ENCODE data around the gene C22orf42.
"Not testable (repeated sequence)": the region's sequence is repeated elsewhere in the genome, so short reads cannot be mapped to it uniquely, and the experiment has no call there.

The C22orf42 gene

GRCh38 chr22:32183625-32184024, 24.5 kb upstream of the C22orf42 start:
- DNase-seq (ENCODE audit: low spot score): no peak

GRCh38 chr22:32181043-32181442, 21.9 kb upstream of the C22orf42 start:
- DNase-seq (ENCODE audit: low spot score): no peak

GRCh38 chr22:32177221-32177765, 18.2 kb upstream of the C22orf42 start:
- DNase-seq (ENCODE audit: low spot score): no peak

GRCh38 chr22:32175683-32176644, 16.9 kb upstream of the C22orf42 start:
- DNase-seq (ENCODE audit: low spot score): no peak

GRCh38 chr22:32175115-32175514, 16.0 kb upstream of the C22orf42 start:
- DNase-seq (ENCODE audit: low spot score): no peak

GRCh38 chr22:32165681-32166080, 6.6 kb upstream of the C22orf42 start:
- no peak for DNase-seq (ENCODE audit: low spot score)

GRCh38 chr22:32164075-32164860, 5.2 kb upstream of the C22orf42 start:
- DNase-seq (ENCODE audit: low spot score): no peak

- not testable (repeated sequence) for DNase-seq (ENCODE audit: low spot score)
Observed at GRCh38 chr22:32160411-32160810, 1.3 kb upstream of the C22orf42 start.

GRCh38 chr22:32157632-32158031, 1.5 kb downstream of the C22orf42 start:
- DNase-seq (ENCODE audit: low spot score): not testable (repeated sequence)

GRCh38 chr22:32154727-32155126, 4.4 kb downstream of the C22orf42 start:
- not testable (repeated sequence) for DNase-seq (ENCODE audit: low spot score)

GRCh38 chr22:32151641-32152040, 7.5 kb downstream of the C22orf42 start:
- not testable (repeated sequence) for DNase-seq (ENCODE audit: low spot score)

- not testable (repeated sequence) for DNase-seq (ENCODE audit: low spot score)
Observed at GRCh38 chr22:32150647-32151046, 8.5 kb downstream of the C22orf42 start.

- not testable (repeated sequence) for DNase-seq (ENCODE audit: low spot score)
Observed at GRCh38 chr22:32148372-32148771, 10.7 kb downstream of the C22orf42 start.

- not testable (repeated sequence) for DNase-seq (ENCODE audit: low spot score)
Observed at GRCh38 chr22:32147128-32147527, 12.0 kb downstream of the C22orf42 start.

- DNase-seq (ENCODE audit: low spot score): peak; percentile 60
Observed at GRCh38 chr22:32144496-32145274, 14.4 kb downstream of the C22orf42 start.

GRCh38 chr22:32142600-32142999, 16.5 kb downstream of the C22orf42 start:
- no peak for DNase-seq (ENCODE audit: low spot score)

GRCh38 chr22:32140688-32141087, 18.4 kb downstream of the C22orf42 start:
- DNase-seq (ENCODE audit: low spot score): not testable (repeated sequence)

- not testable (repeated sequence) for DNase-seq (ENCODE audit: low spot score)
Observed at GRCh38 chr22:32138576-32138975, 20.5 kb downstream of the C22orf42 start.

- DNase-seq (ENCODE audit: low spot score): peak; percentile 61
Observed at GRCh38 chr22:32137731-32138324, 21.3 kb downstream of the C22orf42 start.

GRCh38 chr22:32136881-32137280, 22.2 kb downstream of the C22orf42 start:
- not testable (repeated sequence) for DNase-seq (ENCODE audit: low spot score)

GRCh38 chr22:32135958-32136357, 23.1 kb downstream of the C22orf42 start:
- DNase-seq (ENCODE audit: low spot score): not testable (repeated sequence)
